BJ (cell line): Measurements from ENCODE around the gene ACSL5. TPM values are rescaled to one million over a fixed set of nuclear protein-coding genes. Genes with fewer than 3 reads are reported as not detected.
"Not testable (repeated sequence)": the region's sequence is repeated elsewhere in the genome, so short reads cannot be mapped to it uniquely, and the experiment has no call there.

Source experiments
- CTCF ChIA-PET: fragments of 350-600 bp; formaldehyde crosslinking; extraction: SDS; loops from one replicate; lab custom pipeline; 2021; ENCODE audit warnings: antibody characterized with exemption, inconsistent platforms; lab: Yijun Ruan, JAX
- POLR2A ChIA-PET: fragments of 300-600 bp; sonication (Branson Sonifier 250); formaldehyde crosslinking; extraction: SDS; loops from one replicate; lab custom pipeline; 2021; ENCODE audit warnings: antibody characterized with exemption; lab: Charles Lee
- DNase-seq: peaks from one replicate; pipeline ENCODE4 v3.0.0-alpha.2; 2011; ENCODE audit warnings: low read depth
- H3K27me3 ChIP-seq: 2 replicates; pipeline ENCODE4 v1.6.0; 2011; ENCODE audit warnings: low read length; ENCODE audit not compliant: control insufficient read depth, insufficient read depth
- H3K36me3 ChIP-seq: 2 replicates; pipeline ENCODE4 v1.5.1; 2011; ENCODE audit warnings: low read length; ENCODE audit not compliant: control insufficient read depth, insufficient read depth
- H3K4me3 ChIP-seq: 2 replicates; pipeline ENCODE4 v1.5.1; 2011; ENCODE audit warnings: low read depth, mild to moderate bottlenecking, control low read depth, low read length
- CTCF ChIP-seq: IDR thresholded peaks from 2 replicates; pipeline ENCODE4 v1.5.1; 2011; ENCODE audit warnings: low read depth, mild to moderate bottlenecking, control low read depth, inconsistent platforms, low read length, moderate library complexity; ENCODE audit not compliant: insufficient read depth
- polyA plus RNA-seq: library from polyadenylated mRNA; depleted of rRNA; stranded (reverse); fragments of >200 nt; gene quantifications from 2 replicates; pipeline ENCODE4 v1.2.3, GENCODE V29; 2011

The ACSL5 gene
- polyA plus RNA-seq, 1 experiment: 1.0 TPM

- Histone ChIP-seq H3K27me3 (no peaks in the 10 kb centered on the region), H3K4me3 (no peak overlapping the region), H3K36me3 (no peaks in the 10 kb centered on the region)
- ChIA-PET POLR2A (no interaction called here), CTCF (interaction anchor here (1.5 kb wide), 1 partner anchor 17 kb away, joined by 3 read pairs; no protein-coding TSS in a partner anchor)
- DNase-seq: no peak
- TF ChIP-seq CTCF: no peak
Measured at GRCh38 chr10:112383325-112383724, 9.4 kb downstream of the ACSL5 start.

GRCh38 chr10:112384141-112384540 is 10.2 kb downstream of the ACSL5 start:
- no peak for DNase-seq
- TF ChIP-seq CTCF: no peak
- POLR2A ChIA-PET: no interaction called here
- Histone ChIP-seq H3K27me3 (no peaks in the 10 kb centered on the region), H3K4me3 (no peak overlapping the region), H3K36me3 (no peaks in the 10 kb centered on the region)
- CTCF ChIA-PET: interaction anchor here (2.9 kb wide), 1 partner anchor 9 kb away, joined by 7 read pairs; no protein-coding TSS in a partner anchor

GRCh38 chr10:112385201-112385600 is 11.3 kb downstream of the ACSL5 start:
- DNase-seq: no peak
- H3K36me3 ChIP-seq: no peaks in the 10 kb centered on the region
- ChIA-PET CTCF (interaction anchor here (0.6 to 2.9 kb wide), 3 partner anchors 10 to 231 kb away, joined by 3 to 7 read pairs (median 4); no protein-coding TSS in a partner anchor), POLR2A (no interaction called here)
- no peak overlapping the region for H3K4me3 ChIP-seq
- no peaks in the 10 kb centered on the region for H3K27me3 ChIP-seq
- TF ChIP-seq CTCF: no peak

GRCh38 chr10:112388056-112388455 is 14.1 kb downstream of the ACSL5 start:
- H3K27me3 ChIP-seq, DNase-seq, H3K4me3 ChIP-seq, POLR2A ChIA-PET, H3K36me3 ChIP-seq: not testable (repeated sequence)
- CTCF ChIA-PET: interaction anchor here (1.4 to 2.8 kb wide), 3 partner anchors 9 to 13 kb away, joined by 4 to 10 read pairs (median 5); partner anchors contain the start of gene ACSL5

GRCh38 chr10:112388548-112388947 is 14.6 kb downstream of the ACSL5 start:
- Histone ChIP-seq H3K27me3 (no peaks in the 10 kb centered on the region), H3K36me3 (no peaks in the 10 kb centered on the region), H3K4me3 (no peak overlapping the region)
- no peak for TF ChIP-seq CTCF
- DNase-seq: no peak
- CTCF ChIA-PET: interaction anchor here (1.1 to 2.8 kb wide), 2 partner anchors 8 to 13 kb away, joined by 3 to 10 read pairs; partner anchors contain the start of gene ACSL5
- POLR2A ChIA-PET: no interaction called here
